Retinal pigment epithelial cell (primary cell): ENCODE data around the gene PLCB1.

Source experiments
- DNase-seq: peaks from one replicate; pipeline ENCODE4 v3.0.0-alpha.2; 2010; ENCODE audit warnings: low read depth
- H3K4me3 ChIP-seq: 2 replicates; pipeline ENCODE4 v1.5.1; 2011; ENCODE audit warnings: mild to moderate bottlenecking, low read length, control low read depth, moderate library complexity
- CTCF ChIP-seq: conservative IDR thresholded peaks from 2 replicates; pipeline ENCODE4 v1.5.1; 2011; ENCODE audit warnings: low read depth, low read length, control low read depth, inconsistent platforms

PLCB1 gene

GRCh38 chr20:8778387-8778786, 646.3 kb downstream of the PLCB1 start:
- no peak for DNase-seq
- H3K4me3 ChIP-seq, result no peak overlapping the region
- TF ChIP-seq CTCF, result no peak

GRCh38 chr20:8780915-8781314, 648.8 kb downstream of the PLCB1 start:
- H3K4me3 ChIP-seq, result no peak overlapping the region
- TF ChIP-seq CTCF, result no peak
- DNase-seq, result no peak

- no peak for DNase-seq
- no peak overlapping the region for H3K4me3 ChIP-seq
Measured at GRCh38 chr20:8782804-8783203, 650.7 kb downstream of the PLCB1 start.

GRCh38 chr20:8783734-8784133, 651.7 kb downstream of the PLCB1 start:
- DNase-seq, result no peak
- no peak for TF ChIP-seq CTCF
- no peak overlapping the region for H3K4me3 ChIP-seq

More at GRCh38 chr20:8782804-8783203, 650.7 kb downstream of the PLCB1 start:
- TF ChIP-seq CTCF, result no peak

- no peak for DNase-seq
- no peak for TF ChIP-seq CTCF
- no peak overlapping the region for H3K4me3 ChIP-seq
Measured at GRCh38 chr20:8786383-8786782, 654.3 kb downstream of the PLCB1 start.

GRCh38 chr20:8787090-8787489, 655.0 kb downstream of the PLCB1 start:
- no peak overlapping the region for H3K4me3 ChIP-seq
- no peak for TF ChIP-seq CTCF
- DNase-seq, result no peak

- no peak for DNase-seq
- H3K4me3 ChIP-seq, result no peak overlapping the region
- no peak for TF ChIP-seq CTCF
Measured at GRCh38 chr20:8788275-8788674, 656.2 kb downstream of the PLCB1 start.
